Testis (tissue), 5 donors: ENCODE measurements around the gene GSTA4. TPM values are rescaled to one million over a fixed set of nuclear protein-coding genes. Genes with fewer than 3 reads are reported as not detected.
"Not testable (repeated sequence)": the region's sequence is repeated elsewhere in the genome, so short reads cannot be mapped to it uniquely, and the experiment has no call there.

Experiments
- DNase-seq: peaks from one replicate; pipeline ENCODE4 v3.0.0-alpha.2; 2019
- H3K27ac ChIP-seq, 2 donors: fragments of 200-600 bp; sonication (generic); one replicate each; pipeline ENCODE4 v1.5.1; 2019
- H3K27me3 ChIP-seq: fragments of 200-600 bp; sonication (generic); one replicate; pipeline ENCODE4 v1.5.1; 2019
- H3K36me3 ChIP-seq: fragments of 200-600 bp; sonication (generic); one replicate; pipeline ENCODE4 v1.5.1; 2017; ENCODE audit warnings: low read depth; ENCODE audit errors: missing control alignments
- H3K4me1 ChIP-seq: fragments of 200-600 bp; sonication (generic); one replicate; pipeline ENCODE4 v1.5.1; 2019
- H3K4me3 ChIP-seq, 2 donors: fragments of 200-600 bp; sonication (generic); one replicate each; pipeline ENCODE4 v1.5.1; 2017 to 2019
- H3K9me3 ChIP-seq: fragments of 200-600 bp; sonication (generic); one replicate; pipeline ENCODE4 v1.5.1; 2017
- POLR2A ChIP-seq: fragments of 450-650 bp; IDR thresholded peaks from one replicate; pipeline ENCODE4 v1.6.1; 2017; ENCODE audit warnings: antibody characterized with exemption, mild to moderate bottlenecking, moderate library complexity
- WGBS, 2 donors: methylation state at CpG; one replicate each; pipeline ENCODE4 v1.1.5; 2018; 5-methylcytosine and 5-hydroxymethylcytosine counted together
- intact Hi-C: fragments of 100-400 bp; cut with DNase I; formaldehyde crosslinking; loops from one replicate; pipeline ENCODE4 v1.15.1; 2023; ENCODE audit warnings: low total_unique reads
- long read RNA-seq, 2 donors: transcript quantifications; one replicate each; lab custom pipeline, GENCODE V29; 2026
- polyA plus RNA-seq: library from polyadenylated mRNA; stranded (reverse); fragments of 350-450 nt; fragmentation: Illumina TruSeq; extraction: RNeasy Lipid Tissue Mini Kit (QIAGEN cat#74804); gene quantifications from one replicate; pipeline ENCODE4 v1.2.3, GENCODE V29; 2014; ENCODE audit warnings: low read depth, low replicate concordance; ENCODE audit not compliant: insufficient read depth
- total RNA-seq, 2 donors: library from RNA; depleted of rRNA; stranded (reverse); fragments of >200 nt; gene quantifications; one replicate each; pipeline ENCODE4 v1.2.3, GENCODE V29; 2016
- TF ChIP-seq, protein P1 (sequence below), 3 experiments: fragments of 450-650 bp in 2 of 3; fragments of 200-600 bp in 1 of 3; sonication (generic) in 1 of 3; IDR thresholded peaks; one replicate each; pipeline ENCODE4 v1.5.1; 2016 to 2019; ENCODE audit warnings: antibody characterized with exemption in 3 of 3, mild to moderate bottlenecking in 2 of 3, moderate library complexity in 1 of 3

Gene GSTA4, protein sequence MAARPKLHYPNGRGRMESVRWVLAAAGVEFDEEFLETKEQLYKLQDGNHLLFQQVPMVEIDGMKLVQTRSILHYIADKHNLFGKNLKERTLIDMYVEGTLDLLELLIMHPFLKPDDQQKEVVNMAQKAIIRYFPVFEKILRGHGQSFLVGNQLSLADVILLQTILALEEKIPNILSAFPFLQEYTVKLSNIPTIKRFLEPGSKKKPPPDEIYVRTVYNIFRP
- 10 to 100 TPM; 87.3 to 91.5 TPM for total RNA-seq
- 63.1 TPM for polyA plus RNA-seq
- long read RNA-seq, donor 1, transcript GSTA4-203 (7 exons, 1,334 nt) = major isoform, 104 of 168 reads
- long read RNA-seq, donor 1, partial matches to known transcripts = 60 of 168 reads
- long read RNA-seq, donor 1, other reads (novel, unspliced or antisense) = 0 of 168 reads
- long read RNA-seq, donor 2, transcript GSTA4-203 (7 exons, 1,334 nt) = major isoform, 87 of 138 reads
- long read RNA-seq, donor 2, partial matches to known transcripts = 51 of 138 reads
- long read RNA-seq, donor 2, other reads (novel, unspliced or antisense) = 0 of 138 reads

DNA sequence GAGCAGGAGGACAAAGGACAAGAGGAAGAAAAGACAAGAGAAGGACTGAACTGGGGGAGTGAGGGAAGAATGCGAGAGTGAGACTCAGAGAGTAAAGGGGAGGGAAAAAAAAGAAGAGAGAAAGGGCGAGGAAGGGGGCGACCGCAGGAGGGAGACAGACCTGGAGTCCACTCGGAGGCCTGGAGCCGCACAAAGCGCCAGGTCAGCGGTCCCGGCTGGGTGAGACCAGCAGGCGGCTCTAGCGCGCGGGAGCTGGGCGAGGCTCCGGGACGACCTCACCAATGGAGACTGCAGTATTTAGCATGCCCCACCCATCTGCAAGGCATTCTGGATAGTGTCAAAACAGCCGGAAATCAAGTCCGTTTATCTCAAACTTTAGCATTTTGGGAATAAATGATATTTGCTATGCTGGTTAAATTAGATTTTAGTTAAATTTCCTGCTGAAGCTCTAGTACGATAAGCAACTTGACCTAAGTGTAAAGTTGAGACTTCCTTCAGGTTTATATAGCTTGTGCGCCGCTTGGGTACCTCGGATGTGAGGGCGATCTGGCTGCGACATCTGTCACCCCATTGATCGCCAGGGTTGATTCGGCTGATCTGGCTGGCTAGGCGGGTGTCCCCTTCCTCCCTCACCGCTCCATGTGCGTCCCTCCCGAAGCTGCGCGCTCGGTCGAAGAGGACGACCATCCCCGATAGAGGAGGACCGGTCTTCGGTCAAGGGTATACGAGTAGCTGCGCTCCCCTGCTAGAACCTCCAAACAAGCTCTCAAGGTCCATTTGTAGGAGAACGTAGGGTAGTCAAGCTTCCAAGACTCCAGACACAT is at the start of gene GSTA4:
GSTA4 (minus strand) TSS at position 196 of the 824 bp plus-strand sequence. CDS start 1,041 bp downstream, outside the sequence.
- H3K9me3 ChIP-seq, H3K36me3 ChIP-seq, intact Hi-C loops, H3K27me3 ChIP-seq: not testable (repeated sequence)
- DNase-seq = peak; percentile 98
- peak within 1 kb of the TSS; percentile 82 to 95 for H3K4me3 ChIP-seq
- peak within 1 kb of the TSS; percentile 97 to 98 for H3K27ac ChIP-seq
- TF ChIP-seq, protein P1, sequence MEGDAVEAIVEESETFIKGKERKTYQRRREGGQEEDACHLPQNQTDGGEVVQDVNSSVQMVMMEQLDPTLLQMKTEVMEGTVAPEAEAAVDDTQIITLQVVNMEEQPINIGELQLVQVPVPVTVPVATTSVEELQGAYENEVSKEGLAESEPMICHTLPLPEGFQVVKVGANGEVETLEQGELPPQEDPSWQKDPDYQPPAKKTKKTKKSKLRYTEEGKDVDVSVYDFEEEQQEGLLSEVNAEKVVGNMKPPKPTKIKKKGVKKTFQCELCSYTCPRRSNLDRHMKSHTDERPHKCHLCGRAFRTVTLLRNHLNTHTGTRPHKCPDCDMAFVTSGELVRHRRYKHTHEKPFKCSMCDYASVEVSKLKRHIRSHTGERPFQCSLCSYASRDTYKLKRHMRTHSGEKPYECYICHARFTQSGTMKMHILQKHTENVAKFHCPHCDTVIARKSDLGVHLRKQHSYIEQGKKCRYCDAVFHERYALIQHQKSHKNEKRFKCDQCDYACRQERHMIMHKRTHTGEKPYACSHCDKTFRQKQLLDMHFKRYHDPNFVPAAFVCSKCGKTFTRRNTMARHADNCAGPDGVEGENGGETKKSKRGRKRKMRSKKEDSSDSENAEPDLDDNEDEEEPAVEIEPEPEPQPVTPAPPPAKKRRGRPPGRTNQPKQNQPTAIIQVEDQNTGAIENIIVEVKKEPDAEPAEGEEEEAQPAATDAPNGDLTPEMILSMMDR (IDR thresholded peaks at IDR 0.05) = peak; percentile 59 to 89 (median 83)
- TF ChIP-seq POLR2A = peak; percentile 12
- H3K4me1 ChIP-seq = peaks cover 13% of the 10 kb centered on the region
- 0 to 1% methylated on average over 38 to 41 of the region's 41 CpGs for WGBS, 2 donors

DNA sequence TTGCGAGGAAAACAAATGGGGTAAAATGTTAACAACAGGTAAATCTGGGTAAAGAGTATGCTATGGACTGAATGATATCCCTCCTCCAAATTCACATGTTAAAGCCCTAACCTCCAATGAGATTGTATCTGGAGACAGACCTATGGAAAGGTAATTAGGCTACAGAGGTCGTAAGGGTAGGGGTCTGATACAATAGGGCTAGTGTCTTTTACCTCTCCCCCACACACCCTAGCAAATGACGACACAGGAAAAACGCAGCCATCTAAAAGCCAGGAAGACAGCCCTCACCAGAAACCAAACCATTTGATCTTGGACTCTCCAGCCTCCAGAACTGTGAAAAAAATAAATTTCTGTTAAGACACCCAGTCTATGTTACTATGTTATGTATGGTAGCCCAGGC is 49.5 kb upstream of the GSTA4 start:
- H3K27me3 ChIP-seq = no peaks in the 10 kb centered on the region
- H3K4me3 ChIP-seq = no peak overlapping the region
- intact Hi-C loops = no loop called here
- H3K4me1 ChIP-seq = peaks cover 4% of the 10 kb centered on the region
- H3K27ac ChIP-seq = no peak overlapping the region
- H3K36me3 ChIP-seq = no peaks in the 10 kb centered on the region
- no peak for DNase-seq
- WGBS, 2 donors = 62 to 68% methylated on average over 4 of the region's 4 CpGs
- no peaks in the 10 kb centered on the region for H3K9me3 ChIP-seq
- no peak for TF ChIP-seq POLR2A
- TF ChIP-seq, protein P1 (IDR thresholded peaks at IDR 0.05) = no peak

DNA sequence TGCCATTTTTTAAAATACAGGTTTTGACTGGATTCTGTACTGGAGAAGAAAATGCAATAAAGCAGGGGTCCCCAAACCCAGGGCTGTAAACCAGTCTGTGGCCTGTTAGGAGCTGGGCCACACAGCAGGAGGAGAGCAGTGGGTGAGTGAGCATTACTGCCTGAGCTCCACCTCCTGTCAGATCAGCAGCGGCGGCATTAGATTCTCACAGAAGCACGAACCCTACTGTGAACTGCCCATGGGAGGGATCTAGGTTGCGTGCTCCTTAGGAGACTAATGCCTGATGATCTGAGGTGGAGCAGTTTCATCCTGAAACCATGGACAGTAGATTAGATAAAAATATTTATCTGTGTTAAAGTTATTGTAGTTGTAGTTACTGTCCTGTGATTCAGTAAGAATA is 49.0 kb upstream of the GSTA4 start:
- Histone ChIP-seq H3K27ac (no peak overlapping the region), H3K36me3 (no peaks in the 10 kb centered on the region), H3K4me1 (peaks cover 4% of the 10 kb centered on the region), H3K9me3 (no peaks in the 10 kb centered on the region), H3K27me3 (no peaks in the 10 kb centered on the region), H3K4me3 (no peak overlapping the region)
- WGBS, 2 donors = 61 to 82% methylated on average over 4 of the region's 4 CpGs
- TF ChIP-seq POLR2A = no peak
- TF ChIP-seq, protein P1 (IDR thresholded peaks at IDR 0.05) = no peak
- DNase-seq = no peak
- intact Hi-C loops = no loop called here

DNA sequence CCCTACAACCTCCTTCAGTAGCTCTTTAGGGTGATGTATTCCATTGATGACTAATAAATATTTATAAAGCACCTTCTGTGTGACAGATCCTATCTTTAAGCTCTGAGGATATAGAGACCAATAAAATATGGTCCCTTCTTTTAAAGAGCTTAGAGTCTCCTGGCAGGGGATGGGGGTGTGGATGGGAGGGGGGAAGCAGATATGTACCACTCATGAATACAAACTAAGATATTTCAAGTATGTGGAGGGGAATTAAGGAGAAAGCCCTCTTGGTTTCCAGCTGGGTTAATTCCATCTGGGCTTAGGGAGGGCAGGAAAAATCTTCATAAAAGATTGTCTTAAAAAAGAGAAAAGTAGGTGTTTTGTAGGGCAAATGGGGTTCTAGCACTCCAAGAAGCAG is 48.5 kb upstream of the GSTA4 start:
- H3K9me3 ChIP-seq = no peaks in the 10 kb centered on the region
- no peaks in the 10 kb centered on the region for H3K27me3 ChIP-seq
- H3K27ac ChIP-seq = no peak overlapping the region
- TF ChIP-seq, protein P1 (IDR thresholded peaks at IDR 0.05) = no peak
- no peak for TF ChIP-seq POLR2A
- no peak overlapping the region for H3K4me3 ChIP-seq
- intact Hi-C loops = no loop called here
- peaks cover 4% of the 10 kb centered on the region for H3K4me1 ChIP-seq
- DNase-seq = no peak
- no peaks in the 10 kb centered on the region for H3K36me3 ChIP-seq
